ENCODE results near the gene FKBP15.

DNA sequence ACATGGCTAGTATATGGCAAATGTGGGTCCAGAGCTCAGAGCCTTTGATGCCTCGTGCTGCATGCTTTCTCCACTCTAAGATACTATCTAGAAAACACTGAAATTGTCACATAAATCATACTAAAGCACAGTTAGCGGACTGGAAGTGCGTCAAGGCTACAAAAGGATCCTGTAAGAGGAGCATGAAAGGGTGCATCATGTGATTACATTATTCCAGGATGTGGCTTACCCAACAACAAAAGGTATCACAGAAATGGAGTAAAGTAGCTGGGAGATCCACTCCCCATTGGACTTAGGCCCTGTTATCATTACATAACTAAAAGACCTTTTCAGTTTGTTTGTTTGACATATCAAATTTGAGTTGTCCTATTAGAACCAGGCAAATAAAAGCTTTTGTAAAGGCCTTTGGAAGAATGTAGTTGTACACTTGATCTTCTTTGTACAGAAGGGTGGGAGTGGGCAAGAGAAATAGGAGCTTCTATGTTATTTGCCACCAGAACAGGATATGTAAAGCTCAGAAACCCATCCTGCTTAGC is 7.1 kb upstream of the FKBP15 start:
- TF ChIP-seq, protein P1, sequence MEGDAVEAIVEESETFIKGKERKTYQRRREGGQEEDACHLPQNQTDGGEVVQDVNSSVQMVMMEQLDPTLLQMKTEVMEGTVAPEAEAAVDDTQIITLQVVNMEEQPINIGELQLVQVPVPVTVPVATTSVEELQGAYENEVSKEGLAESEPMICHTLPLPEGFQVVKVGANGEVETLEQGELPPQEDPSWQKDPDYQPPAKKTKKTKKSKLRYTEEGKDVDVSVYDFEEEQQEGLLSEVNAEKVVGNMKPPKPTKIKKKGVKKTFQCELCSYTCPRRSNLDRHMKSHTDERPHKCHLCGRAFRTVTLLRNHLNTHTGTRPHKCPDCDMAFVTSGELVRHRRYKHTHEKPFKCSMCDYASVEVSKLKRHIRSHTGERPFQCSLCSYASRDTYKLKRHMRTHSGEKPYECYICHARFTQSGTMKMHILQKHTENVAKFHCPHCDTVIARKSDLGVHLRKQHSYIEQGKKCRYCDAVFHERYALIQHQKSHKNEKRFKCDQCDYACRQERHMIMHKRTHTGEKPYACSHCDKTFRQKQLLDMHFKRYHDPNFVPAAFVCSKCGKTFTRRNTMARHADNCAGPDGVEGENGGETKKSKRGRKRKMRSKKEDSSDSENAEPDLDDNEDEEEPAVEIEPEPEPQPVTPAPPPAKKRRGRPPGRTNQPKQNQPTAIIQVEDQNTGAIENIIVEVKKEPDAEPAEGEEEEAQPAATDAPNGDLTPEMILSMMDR (IDR thresholded peaks at IDR 0.05; ENCODE audit: poor library complexity): no peak
- TF ChIP-seq EZH2phosphoT487 (IDR thresholded peaks at IDR 0.05; ENCODE audit: low read depth, severe bottlenecking, unreplicated experiment): no peak
- no peak for TF ChIP-seq EZH2 (IDR thresholded peaks at IDR 0.05; ENCODE audit: borderline replicate concordance)

Measured in hepatocyte (in vitro differentiated cells).